Left lung (tissue), 10 donors: Measurements from ENCODE around the gene C20orf204. TPM values are rescaled to one million over a fixed set of nuclear protein-coding genes. Genes with fewer than 3 reads are reported as not detected.

Source experiments
- ATAC-seq: fragments of 200-7000 bp; cut with Tn5 transposase; one replicate; pipeline ENCODE4 v1.9.1; 2020; ENCODE audit warnings: moderate library complexity
- DNase-seq, 4 donors: peaks; one replicate each; pipeline ENCODE4 v3.0.0-alpha.2; 2013 to 2020
- H3K27ac ChIP-seq, 2 donors: fragments of 200-600 bp; sonication (generic) in 1 of 2; one replicate each; pipeline versions ENCODE4 v1.5.0 to v1.8.0; 2020 to 2021
- H3K27me3 ChIP-seq, 2 donors: fragments of 200-600 bp; sonication (generic) in 1 of 2; one replicate each; pipeline versions ENCODE4 v1.5.0 to v1.8.0; 2020 to 2021
- H3K36me3 ChIP-seq, 2 donors: fragments of 200-600 bp; sonication (generic) in 1 of 2; one replicate each; pipeline versions ENCODE4 v1.5.0 to v1.8.0; 2020 to 2021
- H3K4me1 ChIP-seq, 2 donors: fragments of 200-600 bp; one replicate each; pipeline ENCODE4 v1.8.0; 2021
- H3K4me3 ChIP-seq, 2 donors: fragments of 200-600 bp; sonication (generic) in 1 of 2; one replicate each; pipeline versions ENCODE4 v1.5.0 to v1.8.0; 2020 to 2021; ENCODE audit warnings: mild to moderate bottlenecking in 1 of 2
- H3K9me3 ChIP-seq, 2 donors: fragments of 200-600 bp; sonication (generic) in 1 of 2; one replicate each; pipeline versions ENCODE4 v1.5.0 to v1.8.0; 2020 to 2021
- CTCF ChIP-seq, 2 donors: fragments of 200-600 bp; sonication (generic) in 1 of 2; IDR thresholded peaks; one replicate each; pipeline versions ENCODE4 v1.5.0 to v1.8.0; 2021; ENCODE audit warnings: antibody characterized with exemption in 2 of 2
- intact Hi-C, 2 donors: fragments of 100-400 bp; cut with DNase I; formaldehyde crosslinking; loops; one replicate each; pipeline versions ENCODE4 v1.11.2 to v1.14.2; 2022
- polyA plus RNA-seq, 6 donors: library from polyadenylated mRNA; unstranded; fragments of 120-200 nt; gene quantifications; one replicate each; pipeline ENCODE4 v1.2.1, GENCODE V29; 2013; ENCODE audit not compliant: insufficient read length in 6 of 6
- total RNA-seq, 2 donors: library from RNA; stranded (reverse); fragmentation: NEBNext Ultra II Directional; extraction: Animal tissue kit (Norgen Biotek cat#: 25700); gene quantifications; one replicate each; pipeline ENCODE4 v1.2.1, GENCODE V29; 2021
- donor health status: DM: no; HTN: yes; CAD: no.
- donor health status: DM: no; HTN: no; CAD: no.

The C20orf204 gene
- total and polyA plus RNA-seq, 8 donors: 0.76 to 1.9 (median 1.2) TPM

- H3K9me3 ChIP-seq: peaks cover 0 to 4% of the 10 kb centered on the region in 2 donors
- H3K4me3 ChIP-seq: no peak overlapping the region
- ATAC-seq (no peak), DNase-seq (peak in 1 of 4 donors; percentile 72)
- H3K4me1 ChIP-seq: peaks cover 22 to 57% of the 10 kb centered on the region in 2 donors
- TF ChIP-seq CTCF (IDR thresholded peaks at IDR 0.05): no peak
- H3K36me3 ChIP-seq: no peaks in the 10 kb centered on the region
- no peak overlapping the region for H3K27ac ChIP-seq
- intact Hi-C loops: no loop called here
- H3K27me3 ChIP-seq: peaks cover 21 to 41% of the 10 kb centered on the region in 2 donors
Measured at GRCh38 chr20:64082126-64082731, 46.2 kb downstream of the C20orf204 start.

- Histone ChIP-seq H3K4me3 (peak overlapping the region; percentile 43), H3K9me3 (peaks cover 0 to 5% of the 10 kb centered on the region in 2 donors), H3K36me3 (no peaks in the 10 kb centered on the region), H3K27ac (peak overlapping the region in 1 of 2 donors; percentile 28), H3K27me3 (peaks cover 21 to 41% of the 10 kb centered on the region in 2 donors), H3K4me1 (peaks cover 21 to 57% of the 10 kb centered on the region in 2 donors)
- no peak for TF ChIP-seq CTCF (IDR thresholded peaks at IDR 0.05)
- ATAC-seq: no peak
- peak in 1 of 4 donors; percentile 79 for DNase-seq
- intact Hi-C loops: no loop called here
Measured at GRCh38 chr20:64082820-64083377, 46.9 kb downstream of the C20orf204 start.

GRCh38 chr20:64083378-64083803, 47.4 kb downstream of the C20orf204 start:
- Histone ChIP-seq H3K36me3 (no peaks in the 10 kb centered on the region), H3K4me3 (peak overlapping the region; percentile 43), H3K9me3 (peaks cover 0 to 6% of the 10 kb centered on the region in 2 donors), H3K27ac (peak overlapping the region in 1 of 2 donors; percentile 28), H3K27me3 (peaks cover 21 to 41% of the 10 kb centered on the region in 2 donors), H3K4me1 (peaks cover 16 to 52% of the 10 kb centered on the region in 2 donors)
- intact Hi-C loops: no loop called here
- peak in 3 of 4 donors; percentile 81 to 97 (median 84) for DNase-seq
- peak; percentile 58 to 65 for TF ChIP-seq CTCF (IDR thresholded peaks at IDR 0.05)
- peak; percentile 63 for ATAC-seq

- H3K27me3 ChIP-seq: peaks cover 21 to 41% of the 10 kb centered on the region in 2 donors
- intact Hi-C loops: no loop called here
Measured at GRCh38 chr20:64083804-64084684, 48.1 kb downstream of the C20orf204 start, which contains the start of gene LKAAEAR1. Gene LKAAEAR1, minus strand, starts transcription at chr20:64084398. Its CDS starts 179 bp downstream, at chr20:64084219.

More at GRCh38 chr20:64083804-64084684, 48.1 kb downstream of the C20orf204 start, which contains the start of gene LKAAEAR1:
- Histone ChIP-seq H3K4me3 (peak within 1 kb of the TSS; percentile 43), H3K9me3 (peaks cover 0 to 6% of the 10 kb centered on the region in 2 donors), H3K4me1 (peaks cover 10 to 45% of the 10 kb centered on the region in 2 donors), H3K36me3 (no peaks in the 10 kb centered on the region), H3K27ac (peak within 1 kb of the TSS in 1 of 2 donors; percentile 28)
- ATAC-seq (no peak), DNase-seq (no peak)
- no peak for TF ChIP-seq CTCF (IDR thresholded peaks at IDR 0.05)
